Stimulated activated CD8-positive, alpha-beta memory T cell treated with anti-CD3 and anti-CD28 coated beads, Interleukin-2, amount 100 ng/mL, for 48 hours (primary cell): Measurements from ENCODE around the gene CIB4.

ENCODE experiments used
- DNase-seq, 2 donors: peaks; one replicate each; pipeline ENCODE4 v3.0.0-alpha.2; 2020; ENCODE audit warnings: low read depth in 2 of 2

The CIB4 gene

DNA sequence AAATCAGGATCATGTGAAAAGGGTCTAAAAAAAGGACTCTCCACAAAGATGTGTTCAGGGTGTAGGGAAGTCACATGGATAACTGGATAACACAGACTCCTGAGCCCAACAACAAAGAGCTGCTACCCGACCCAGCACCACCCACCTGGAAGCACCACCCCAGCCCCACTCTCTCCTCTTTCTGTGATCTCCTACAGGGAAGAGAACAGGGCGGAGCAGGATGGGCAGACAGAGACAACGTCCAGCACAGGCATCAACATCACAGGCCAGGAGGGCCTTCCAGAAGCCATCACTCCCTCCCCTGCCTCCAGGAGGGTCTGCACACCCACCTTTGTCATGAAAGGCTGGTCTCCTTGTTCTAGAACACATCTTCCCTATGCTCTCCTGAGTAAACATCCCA, 1.3 kb upstream of the CIB4 start:
- no peak for DNase-seq

DNA sequence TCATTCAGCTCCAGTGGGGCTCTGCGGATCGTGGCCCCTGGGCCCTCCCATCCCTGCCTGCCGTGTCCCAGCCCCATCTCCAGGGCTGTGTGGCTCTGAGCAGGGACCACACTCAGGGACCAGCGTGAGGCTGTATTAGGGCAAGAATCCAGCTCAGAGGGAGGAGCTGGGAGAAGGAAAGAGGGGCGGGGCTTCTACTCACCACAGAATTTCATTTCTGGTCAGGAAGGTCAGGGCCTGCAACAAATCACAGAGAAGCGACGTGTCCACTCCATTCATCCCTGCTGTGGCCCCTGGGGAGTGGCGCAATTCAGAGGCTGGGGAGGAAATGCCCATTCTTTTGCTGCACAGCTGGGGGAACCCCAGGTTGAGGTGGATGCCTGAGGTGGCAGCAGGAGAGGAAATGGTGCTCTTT, 828 bp downstream of the CIB4 start:
- DNase-seq = no peak

DNA sequence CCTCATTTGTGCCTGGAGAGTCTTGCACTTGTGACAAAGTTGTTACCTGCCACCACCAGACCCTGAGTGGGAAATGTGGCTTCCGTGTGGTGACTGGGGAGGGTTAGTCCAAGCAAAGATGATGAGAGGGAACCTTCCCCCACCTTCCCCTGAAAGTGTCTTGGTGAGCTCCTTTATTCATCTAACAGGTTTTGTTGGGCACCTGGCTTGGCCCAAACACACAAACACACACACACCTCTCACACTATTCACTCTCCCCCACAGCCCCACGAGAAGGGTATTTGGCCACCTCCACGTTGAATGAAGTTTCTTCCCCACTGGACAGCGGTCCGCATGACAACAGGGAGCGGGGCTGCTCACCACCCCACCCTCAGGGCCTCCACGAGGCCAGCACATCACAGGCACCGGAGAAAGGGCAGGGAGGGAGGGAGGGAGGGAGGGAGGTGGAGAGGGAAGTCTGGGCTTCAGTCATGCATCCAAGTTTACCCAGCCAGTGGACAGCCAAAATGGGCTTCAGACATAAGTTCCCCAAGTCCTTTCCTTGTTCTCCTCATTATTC, 1.4 kb downstream of the CIB4 start:
- DNase-seq = no peak

DNA sequence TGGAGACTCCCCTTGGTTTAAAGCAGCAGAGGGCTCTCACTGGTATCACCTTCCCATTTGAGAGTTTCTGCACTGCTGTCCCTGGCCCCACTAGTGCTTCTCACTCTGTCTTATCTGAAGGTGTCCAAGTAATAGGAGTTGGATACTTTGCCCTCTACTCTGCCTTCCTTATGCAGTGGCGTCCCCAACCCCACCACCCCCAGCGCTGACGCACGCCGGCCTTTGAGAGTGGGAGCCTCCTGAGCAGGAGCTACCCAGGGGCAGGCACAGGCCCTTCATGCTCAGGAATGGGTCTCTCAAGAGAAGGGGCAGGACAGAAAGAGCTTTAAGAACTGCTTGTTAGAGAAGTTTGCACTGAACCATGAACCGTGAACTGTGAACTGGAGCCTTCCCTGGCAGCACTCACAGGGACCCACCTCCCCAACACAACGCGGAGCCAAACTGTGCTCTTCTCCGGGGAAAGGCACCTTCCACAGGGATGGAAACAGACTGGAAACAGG, 3.3 kb downstream of the CIB4 start:
- no peak for DNase-seq

- no peak for DNase-seq
Observed at GRCh38 chr2:26636935-26637334, 4.2 kb downstream of the CIB4 start.

GRCh38 chr2:26635401-26635800, 5.8 kb downstream of the CIB4 start:
- no peak for DNase-seq

GRCh38 chr2:26634636-26635230, 6.4 kb downstream of the CIB4 start:
- no peak for DNase-seq

GRCh38 chr2:26633993-26634595, 7.1 kb downstream of the CIB4 start:
- DNase-seq = no peak

DNA sequence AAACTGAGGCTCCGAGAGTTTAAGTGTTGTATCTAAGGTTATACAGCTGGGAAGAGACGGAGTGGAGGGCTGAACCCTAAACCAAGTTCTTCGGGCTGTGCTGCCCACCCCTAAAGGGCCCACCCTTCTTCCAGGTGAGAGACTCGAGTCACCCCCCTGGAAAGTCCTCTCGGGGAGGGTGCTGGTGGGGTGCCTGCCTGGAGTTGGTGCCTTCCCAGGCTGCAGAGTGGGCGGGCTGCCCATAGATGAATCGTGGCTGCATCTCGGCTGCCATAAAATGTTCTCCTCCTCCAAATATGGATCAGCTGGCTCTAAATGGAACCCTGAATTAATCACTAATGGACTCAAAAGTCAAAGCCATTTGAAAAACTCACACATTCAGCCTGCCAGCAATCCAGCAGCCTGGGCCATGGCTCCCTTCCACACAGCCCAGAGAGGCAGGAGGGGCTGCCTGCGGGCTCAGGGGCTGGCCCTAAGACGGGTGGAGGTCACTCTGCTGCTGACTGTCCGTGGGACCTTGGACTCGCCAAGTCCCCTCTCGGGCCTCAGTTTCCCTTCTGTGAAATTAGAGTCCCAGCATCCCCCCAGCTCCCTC, 7.7 kb downstream of the CIB4 start:
- DNase-seq = no peak

- DNase-seq = no peak
Observed at GRCh38 chr2:26632624-26633185, 8.5 kb downstream of the CIB4 start.

DNA sequence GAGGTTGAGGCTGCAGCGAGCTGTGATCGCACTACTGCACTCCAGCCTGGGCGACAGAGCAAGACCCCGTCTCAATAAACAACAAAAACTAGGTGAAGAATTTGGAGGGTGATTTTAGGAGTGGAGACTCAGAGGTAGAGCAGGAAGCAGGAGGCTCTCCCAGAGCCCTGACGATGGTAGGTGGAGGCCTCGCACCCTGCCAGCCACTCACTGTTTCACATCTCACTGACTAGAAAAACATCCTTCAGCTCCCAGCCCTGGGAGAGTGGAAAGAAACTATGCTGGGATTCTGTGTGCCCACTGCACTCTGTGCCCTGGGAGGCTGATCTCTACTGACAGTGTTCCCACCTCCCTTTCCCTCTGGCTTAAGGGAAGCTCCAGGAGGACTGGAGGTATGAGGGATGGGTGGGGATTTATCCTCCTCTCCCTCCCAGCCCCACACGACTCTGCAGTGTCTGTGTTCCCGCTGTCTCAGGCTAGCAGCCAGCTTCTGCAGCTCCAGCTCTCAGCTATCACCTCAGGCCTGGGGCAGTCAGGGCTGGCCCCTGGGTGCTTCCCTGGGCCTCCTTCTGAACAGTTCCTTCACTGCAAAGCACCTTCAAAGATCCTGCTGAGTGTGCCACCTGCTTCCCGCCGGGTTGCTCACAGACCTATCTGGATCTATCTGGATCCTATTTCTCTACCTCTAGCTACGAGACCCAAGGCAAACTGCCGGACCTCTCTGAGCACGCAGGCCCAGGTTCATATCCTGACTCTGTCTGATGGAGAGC, 9.6 kb downstream of the CIB4 start:
- no peak for DNase-seq

DNA sequence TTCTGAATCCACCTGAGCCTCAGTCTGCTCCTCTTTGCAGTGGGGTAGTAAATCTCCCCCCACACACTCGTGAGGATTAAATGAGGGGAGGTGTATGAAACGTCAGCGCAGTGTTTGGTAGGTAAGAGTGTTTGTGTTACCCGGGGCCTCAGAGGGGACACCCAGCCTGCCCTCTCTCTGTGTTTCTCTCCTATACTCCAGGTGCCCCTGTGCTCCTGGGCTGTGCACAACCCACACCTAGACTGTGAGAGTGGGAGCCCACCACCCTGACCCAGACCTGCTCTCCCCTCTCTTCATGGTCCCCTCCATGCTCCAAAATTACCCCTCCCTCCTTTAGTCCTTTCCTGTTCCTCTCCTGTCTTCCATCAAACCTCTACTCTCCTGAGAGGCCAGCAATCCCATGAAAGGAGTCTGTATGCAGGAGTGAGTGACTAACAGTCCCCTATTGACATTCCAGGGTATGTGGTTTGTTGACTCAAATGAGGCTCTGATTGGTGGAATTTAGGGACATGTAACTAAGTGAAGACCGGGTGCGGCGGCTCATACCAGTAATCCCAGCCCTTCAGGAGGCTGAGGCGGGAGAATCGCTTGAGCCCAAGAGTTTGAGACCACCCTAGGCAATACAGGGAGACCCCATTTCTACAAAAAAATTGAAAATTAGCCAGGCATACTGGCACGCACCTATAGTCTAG, 10.4 kb downstream of the CIB4 start:
- DNase-seq = no peak

- DNase-seq = no peak
Observed at GRCh38 chr2:26630235-26630634, 10.9 kb downstream of the CIB4 start.

- DNase-seq = no peak
Observed at GRCh38 chr2:26629751-26630150, 11.4 kb downstream of the CIB4 start.

DNA sequence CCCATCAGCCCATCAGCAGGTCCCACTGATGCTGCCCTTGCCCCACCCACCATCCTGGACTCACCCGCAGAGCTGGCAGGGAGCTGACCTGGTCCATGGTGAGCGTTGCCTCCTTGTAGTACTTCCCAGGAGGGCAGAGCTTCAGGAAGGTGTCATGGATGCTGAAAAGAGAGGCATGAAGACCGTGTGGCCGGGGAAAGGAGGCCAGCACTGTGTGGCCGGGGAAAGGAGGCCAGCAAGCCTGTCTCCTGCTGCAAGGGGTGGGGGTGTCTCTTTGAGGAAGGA, 11.9 kb downstream of the CIB4 start:
- no peak for DNase-seq

GRCh38 chr2:26628561-26629345, 12.4 kb downstream of the CIB4 start:
- no peak for DNase-seq

GRCh38 chr2:26627350-26628105, 13.6 kb downstream of the CIB4 start:
- no peak for DNase-seq

DNA sequence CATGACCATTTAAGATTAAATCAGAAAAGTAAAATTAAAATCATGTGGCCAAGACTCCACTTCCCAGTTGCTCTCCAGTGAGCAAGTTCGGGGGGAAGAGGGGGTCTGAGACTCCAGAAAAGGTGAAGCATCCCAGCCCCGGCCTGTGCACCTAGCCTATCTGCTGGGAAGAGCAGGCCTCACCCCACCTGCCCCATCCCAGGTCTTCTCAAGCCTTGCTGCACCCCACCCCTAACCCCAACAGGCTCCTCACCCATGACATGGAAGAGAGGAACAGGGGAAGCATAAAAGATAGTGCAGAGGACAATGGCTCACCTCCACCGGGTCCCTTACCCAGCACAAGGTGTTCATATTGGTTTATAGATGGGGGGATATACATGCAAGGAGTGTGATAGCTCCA, 14.6 kb downstream of the CIB4 start:
- no peak for DNase-seq

DNA sequence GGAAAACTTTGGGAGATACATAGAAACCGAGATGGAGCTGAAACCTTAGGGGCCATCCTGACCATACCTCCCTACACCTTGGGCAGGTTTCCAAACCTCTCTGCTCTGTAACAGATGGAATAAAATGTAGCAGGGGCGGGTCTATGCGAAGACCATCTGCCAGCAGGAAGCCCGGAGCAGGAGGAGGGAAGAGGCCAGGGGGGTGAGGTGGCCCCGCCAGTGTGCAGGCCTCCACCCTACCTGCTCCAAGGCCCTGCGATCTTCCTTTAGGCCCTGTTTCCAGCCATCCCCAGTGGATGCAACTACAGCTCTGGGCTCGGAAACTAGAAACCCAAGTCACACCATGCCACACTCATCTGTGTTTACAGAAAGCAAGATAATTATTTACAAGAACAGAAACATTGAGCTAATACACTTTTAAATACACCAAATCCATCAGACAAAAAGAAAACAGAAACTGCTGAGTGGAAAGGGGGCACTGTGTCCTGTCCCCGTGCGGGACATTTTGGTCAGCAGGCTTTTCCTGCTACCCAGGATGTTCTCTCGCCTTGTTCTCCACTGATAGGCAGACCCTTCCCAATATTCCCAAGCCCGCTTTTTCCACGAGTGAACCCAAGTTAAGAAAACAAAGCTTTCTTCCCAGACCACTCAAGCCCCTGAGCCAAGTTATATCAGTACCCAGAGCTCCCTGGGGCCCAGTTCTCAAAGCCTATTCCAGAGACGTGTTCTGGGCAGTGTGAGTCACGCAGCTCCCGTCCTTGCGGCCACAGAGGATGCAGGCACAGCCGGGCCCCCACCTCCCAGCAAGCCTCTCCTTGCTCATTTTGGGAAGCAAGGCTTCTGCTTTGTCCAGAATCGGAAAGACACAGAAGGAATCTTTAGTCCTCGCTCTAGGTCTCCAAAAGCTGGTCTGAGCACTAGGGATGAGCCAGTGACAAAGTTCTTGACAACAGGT, 17.3 kb downstream of the CIB4 start:
- no peak for DNase-seq
